Neural crest cell (in vitro differentiated cells): ENCODE measurements around the gene ZFAND6. TPM values are rescaled to one million over a fixed set of nuclear protein-coding genes. Genes with fewer than 3 reads are reported as not detected.

ENCODE experiments used
- DNase-seq: peaks from one replicate; pipeline ENCODE4 v3.0.0; 2021; ENCODE audit warnings: low read depth, mixed read lengths, low spot score
- H3K27ac Mint-ChIP-seq: one replicate; pipeline ENCODE4 v1.8.0; 2021; ENCODE audit warnings: mild to moderate bottlenecking, mixed read lengths; ENCODE audit not compliant: unreplicated experiment
- H3K27me3 Mint-ChIP-seq: 2 replicates; pipeline ENCODE4 v1.8.0; 2021; ENCODE audit warnings: low read depth, mild to moderate bottlenecking, mixed read lengths
- H3K36me3 Mint-ChIP-seq: 2 replicates; pipeline ENCODE4 v1.8.0; 2021; ENCODE audit warnings: low read depth, mild to moderate bottlenecking, mixed read lengths
- H3K4me1 Mint-ChIP-seq: 2 replicates; pipeline ENCODE4 v1.8.0; 2021; ENCODE audit warnings: mixed read lengths
- H3K4me3 Mint-ChIP-seq: one replicate; pipeline ENCODE4 v1.8.0; 2021; ENCODE audit warnings: mild to moderate bottlenecking, mixed read lengths
- H3K9me3 Mint-ChIP-seq: 2 replicates; pipeline ENCODE4 v1.8.0; 2021; ENCODE audit warnings: mixed read lengths
- CTCF ChIP-seq: fragments of 200-600 bp; sonication (generic); conservative IDR thresholded peaks from 2 replicates; pipeline ENCODE4 v1.5.0; 2021; ENCODE audit warnings: antibody characterized with exemption, mild to moderate bottlenecking
- total RNA-seq: library from RNA; stranded (reverse); gene quantifications from 2 replicates; pipeline ENCODE4 v1.2.1, GENCODE V29; 2021

The ZFAND6 gene
- total RNA-seq, 1 donor from 2014 or later = 50.6 TPM

- H3K27ac Mint-ChIP-seq = no peak overlapping the region
- H3K27me3 Mint-ChIP-seq = no peaks in the 10 kb centered on the region
- no peak for TF ChIP-seq CTCF
- H3K9me3 Mint-ChIP-seq = no peaks in the 10 kb centered on the region
- H3K36me3 Mint-ChIP-seq = no peaks in the 10 kb centered on the region
- no peak overlapping the region for H3K4me3 Mint-ChIP-seq
- no peak for DNase-seq
- no peaks in the 10 kb centered on the region for H3K4me1 Mint-ChIP-seq
Measured at GRCh38 chr15:80109388-80109787, 49.9 kb downstream of the ZFAND6 start.

GRCh38 chr15:80110920-80111319, 51.4 kb downstream of the ZFAND6 start:
- Mint-ChIP-seq H3K4me1 (no peaks in the 10 kb centered on the region), H3K27me3 (no peaks in the 10 kb centered on the region), H3K9me3 (no peaks in the 10 kb centered on the region), H3K4me3 (no peak overlapping the region), H3K36me3 (no peaks in the 10 kb centered on the region), H3K27ac (no peak overlapping the region)
- DNase-seq = no peak
- TF ChIP-seq CTCF = no peak

- no peak for DNase-seq
- H3K27me3 Mint-ChIP-seq = no peaks in the 10 kb centered on the region
Measured at GRCh38 chr15:80114114-80114513, 54.6 kb downstream of the ZFAND6 start.

GRCh38 chr15:80115021-80115420, 55.5 kb downstream of the ZFAND6 start:
- DNase-seq = no peak
- TF ChIP-seq CTCF = no peak
- Mint-ChIP-seq H3K27me3 (no peaks in the 10 kb centered on the region), H3K36me3 (no peaks in the 10 kb centered on the region), H3K9me3 (no peaks in the 10 kb centered on the region), H3K4me1 (peaks cover 3% of the 10 kb centered on the region), H3K27ac (no peak overlapping the region), H3K4me3 (no peak overlapping the region)

More at GRCh38 chr15:80114114-80114513, 54.6 kb downstream of the ZFAND6 start:
- Mint-ChIP-seq H3K4me1 (no peaks in the 10 kb centered on the region), H3K27ac (no peak overlapping the region), H3K36me3 (no peaks in the 10 kb centered on the region), H3K4me3 (no peak overlapping the region), H3K9me3 (no peaks in the 10 kb centered on the region)
- no peak for TF ChIP-seq CTCF

GRCh38 chr15:80118956-80119355, 59.5 kb downstream of the ZFAND6 start:
- DNase-seq = no peak
- no peak for TF ChIP-seq CTCF
- Mint-ChIP-seq H3K4me3 (no peak overlapping the region), H3K36me3 (peaks cover 5% of the 10 kb centered on the region), H3K27me3 (no peaks in the 10 kb centered on the region), H3K9me3 (no peaks in the 10 kb centered on the region), H3K27ac (no peak overlapping the region), H3K4me1 (peaks cover 9% of the 10 kb centered on the region)

GRCh38 chr15:80120636-80121035, 61.2 kb downstream of the ZFAND6 start:
- Mint-ChIP-seq H3K27ac (no peak overlapping the region), H3K9me3 (no peaks in the 10 kb centered on the region), H3K4me1 (peaks cover 9% of the 10 kb centered on the region), H3K36me3 (peaks cover 9% of the 10 kb centered on the region), H3K27me3 (no peaks in the 10 kb centered on the region), H3K4me3 (no peak overlapping the region)
- TF ChIP-seq CTCF = no peak
- no peak for DNase-seq
